ENCODE measurements around the gene CCSER2. TPM values are rescaled to one million over a fixed set of nuclear protein-coding genes. Genes with fewer than 3 reads are reported as not detected.
"Not testable (repeated sequence)": the region's sequence is repeated elsewhere in the genome, so short reads cannot be mapped to it uniquely, and the experiment has no call there.

The CCSER2 gene
- 10 to 100 TPM; 73.1 to 74.1 TPM for total RNA-seq

GRCh38 chr10:84328418-84329195 is at the start of gene CCSER2:
CCSER2 (plus strand) TSS chr10:84328589; CDS start chr10:84371053, 42,464 bp downstream.
- Mint-ChIP-seq H3K27ac (peak within 1 kb of the TSS; percentile 99), H3K36me3 (peaks cover 21% of the 10 kb centered on the region in 2 donors)

GRCh38 chr10:84279876-84280475 is 48.4 kb upstream of the CCSER2 start:
- H3K27ac Mint-ChIP-seq; H3K36me3 Mint-ChIP-seq; H3K9me3 Mint-ChIP-seq; ATAC-seq; DNase-seq (ENCODE audit: low spot score in 2 of 2): not testable (repeated sequence)

More at GRCh38 chr10:84328418-84329195, at the start of gene CCSER2:
- peaks cover 0 to 2% of the 10 kb centered on the region in 2 donors for H3K9me3 Mint-ChIP-seq
- peak; percentile 97 to 99 for DNase-seq (ENCODE audit: low spot score in 2 of 2)
- ATAC-seq = peak; percentile 67 to 77

GRCh38 chr10:84286695-84287094 is 41.7 kb upstream of the CCSER2 start:
- Mint-ChIP-seq H3K36me3 (no peaks in the 10 kb centered on the region), H3K27ac (no peak overlapping the region), H3K9me3 (no peaks in the 10 kb centered on the region)
- DNase-seq (ENCODE audit: low spot score in 2 of 2) = no peak
- no peak for ATAC-seq

GRCh38 chr10:84288151-84288550 is 40.2 kb upstream of the CCSER2 start:
- DNase-seq (ENCODE audit: low spot score in 2 of 2) (no peak), ATAC-seq (no peak)
- Mint-ChIP-seq H3K9me3 (no peaks in the 10 kb centered on the region), H3K27ac (no peak overlapping the region), H3K36me3 (no peaks in the 10 kb centered on the region)

GRCh38 chr10:84289521-84290200 is 38.7 kb upstream of the CCSER2 start:
- H3K9me3 Mint-ChIP-seq = no peaks in the 10 kb centered on the region
- H3K36me3 Mint-ChIP-seq = no peaks in the 10 kb centered on the region
- DNase-seq (ENCODE audit: low spot score in 2 of 2) (no peak), ATAC-seq (no peak)
- H3K27ac Mint-ChIP-seq = no peak overlapping the region

- ATAC-seq = no peak
- Mint-ChIP-seq H3K27ac (no peak overlapping the region), H3K36me3 (no peaks in the 10 kb centered on the region), H3K9me3 (no peaks in the 10 kb centered on the region)
- DNase-seq (ENCODE audit: low spot score in 2 of 2) = no peak
Observed at GRCh38 chr10:84290235-84290634, 38.2 kb upstream of the CCSER2 start.

- no peak overlapping the region for H3K27ac Mint-ChIP-seq
- no peaks in the 10 kb centered on the region for H3K9me3 Mint-ChIP-seq
- ATAC-seq (no peak), DNase-seq (ENCODE audit: low spot score in 2 of 2) (no peak)
- no peaks in the 10 kb centered on the region for H3K36me3 Mint-ChIP-seq
Observed at GRCh38 chr10:84291384-84291783, 37.0 kb upstream of the CCSER2 start.

- no peaks in the 10 kb centered on the region for H3K36me3 Mint-ChIP-seq
- H3K9me3 Mint-ChIP-seq = no peaks in the 10 kb centered on the region
- ATAC-seq = peak in 1 of 2 donors; percentile 9
- no peak overlapping the region for H3K27ac Mint-ChIP-seq
- DNase-seq (ENCODE audit: low spot score in 2 of 2) = no peak
Observed at GRCh38 chr10:84292502-84292901, 35.9 kb upstream of the CCSER2 start.

GRCh38 chr10:84293171-84293570 is 35.2 kb upstream of the CCSER2 start:
- H3K27ac Mint-ChIP-seq = no peak overlapping the region

GRCh38 chr10:84293574-84294016 is 34.8 kb upstream of the CCSER2 start:
- DNase-seq (ENCODE audit: low spot score in 2 of 2) = no peak
- Mint-ChIP-seq H3K9me3 (no peaks in the 10 kb centered on the region), H3K36me3 (no peaks in the 10 kb centered on the region), H3K27ac (no peak overlapping the region)
- peak; percentile 85 to 86 for ATAC-seq

More at GRCh38 chr10:84293171-84293570, 35.2 kb upstream of the CCSER2 start:
- DNase-seq (ENCODE audit: low spot score in 2 of 2) = no peak
- no peak for ATAC-seq
- Mint-ChIP-seq H3K9me3 (no peaks in the 10 kb centered on the region), H3K36me3 (no peaks in the 10 kb centered on the region)

GRCh38 chr10:84294766-84295447 is 33.5 kb upstream of the CCSER2 start:
- ATAC-seq (peak; percentile 53 to 90), DNase-seq (ENCODE audit: low spot score in 2 of 2) (no peak)
- Mint-ChIP-seq H3K27ac (peak overlapping the region in 1 of 2 donors; percentile 6), H3K9me3 (no peaks in the 10 kb centered on the region), H3K36me3 (no peaks in the 10 kb centered on the region)

- no peaks in the 10 kb centered on the region for H3K9me3 Mint-ChIP-seq
- ATAC-seq (no peak), DNase-seq (ENCODE audit: low spot score in 2 of 2) (no peak)
- H3K27ac Mint-ChIP-seq = no peak overlapping the region
- no peaks in the 10 kb centered on the region for H3K36me3 Mint-ChIP-seq
Observed at GRCh38 chr10:84296091-84296981, 32.1 kb upstream of the CCSER2 start.

GRCh38 chr10:84298057-84298456 is 30.3 kb upstream of the CCSER2 start:
- DNase-seq (ENCODE audit: low spot score in 2 of 2) (no peak), ATAC-seq (no peak)
- Mint-ChIP-seq H3K36me3 (no peaks in the 10 kb centered on the region), H3K27ac (no peak overlapping the region), H3K9me3 (no peaks in the 10 kb centered on the region)

- Mint-ChIP-seq H3K36me3 (peaks cover 0 to 19% of the 10 kb centered on the region in 2 donors), H3K9me3 (peaks cover 0 to 9% of the 10 kb centered on the region in 2 donors), H3K27ac (no peak overlapping the region)
- DNase-seq (ENCODE audit: low spot score in 2 of 2) (no peak), ATAC-seq (no peak)
Observed at GRCh38 chr10:84302223-84302622, 26.2 kb upstream of the CCSER2 start.

- ATAC-seq (peak in 1 of 2 donors; percentile 42), DNase-seq (ENCODE audit: low spot score in 2 of 2) (no peak)
- Mint-ChIP-seq H3K27ac (peak overlapping the region; percentile 6 to 98), H3K36me3 (peaks cover 0 to 25% of the 10 kb centered on the region in 2 donors), H3K9me3 (peaks cover 0 to 9% of the 10 kb centered on the region in 2 donors)
Observed at GRCh38 chr10:84306751-84307384, 21.5 kb upstream of the CCSER2 start.

Measured in activated naive CD4-positive, alpha-beta T cell treated with anti-CD3 and anti-CD28 coated beads, Interleukin-2, amount 50 U/mL, for 72 hours (primary cell).